HEK293T (cell line): Measurements from ENCODE around the gene C19orf67.

Source experiments
- ARNT ChIP-seq: fragments of 450-650 bp; IDR thresholded peaks from 2 replicates; pipeline ENCODE4 v1.6.1; 2017; ENCODE audit warnings: mild to moderate bottlenecking
- ELF4 ChIP-seq: fragments of 450-650 bp; IDR thresholded peaks from 2 replicates; pipeline ENCODE4 v1.6.1; 2017; ENCODE audit warnings: antibody characterized with exemption
- FOXA1 ChIP-seq: fragments of 450-650 bp; IDR thresholded peaks from 2 replicates; pipeline ENCODE4 v1.6.1; 2016; ENCODE audit warnings: mild to moderate bottlenecking
- FOXK2 ChIP-seq: fragments of 450-650 bp; IDR thresholded peaks from 2 replicates; pipeline ENCODE4 v1.6.1; 2016; ENCODE audit warnings: mild to moderate bottlenecking

DNA sequence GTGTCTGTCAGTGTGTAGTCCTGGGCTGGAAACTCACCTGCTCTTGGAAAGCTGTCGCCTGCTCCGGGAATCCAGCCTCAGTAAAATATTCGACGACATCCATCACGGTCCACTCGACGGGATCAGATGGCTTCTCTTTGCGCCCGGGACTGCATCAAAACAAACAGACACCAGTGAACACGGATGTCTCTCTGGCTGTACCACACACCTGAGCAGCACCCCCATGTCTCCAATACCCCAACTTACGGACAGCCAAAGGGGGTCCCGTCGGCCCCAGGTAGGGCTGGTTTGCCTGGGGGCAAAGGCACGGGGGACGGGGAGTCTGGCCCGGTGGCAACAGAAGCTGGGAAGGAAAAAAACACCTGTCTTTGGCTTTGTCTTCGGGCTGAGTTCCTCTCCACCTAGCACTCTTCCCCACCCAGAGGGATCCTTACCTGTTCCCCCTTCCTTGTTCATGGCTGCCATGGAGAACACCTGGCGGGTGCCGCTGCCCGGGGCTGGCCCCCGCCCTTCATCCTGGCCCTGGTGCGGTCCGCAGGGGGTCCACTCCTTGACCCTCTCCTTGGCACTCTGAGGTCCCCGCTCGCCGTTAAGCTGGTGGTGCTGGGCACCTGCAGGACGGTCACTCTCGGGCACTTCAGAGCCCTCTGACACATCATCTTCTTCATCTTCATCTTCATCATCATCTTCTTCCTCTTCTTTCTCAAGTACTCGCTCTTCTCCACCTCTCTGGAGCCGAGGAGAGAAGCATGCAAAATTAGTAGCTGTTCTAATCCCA, 3.2 kb upstream of the C19orf67 start:
- TF ChIP-seq FOXA1: no peak
- no peak for TF ChIP-seq FOXK2
- TF ChIP-seq ARNT: no peak
- no peak for TF ChIP-seq ELF4
